GM18861 (cell line): Measurements from ENCODE around the gene MYH11.
"Not testable (repeated sequence)": the region's sequence is repeated elsewhere in the genome, so short reads cannot be mapped to it uniquely, and the experiment has no call there.

Source experiments
- ATAC-seq: cut with Tn5 transposase; IDR thresholded peaks from one replicate; pipeline ENCODE4 v1.9.1; 2021; ENCODE audit not compliant: unreplicated experiment

Gene MYH11

DNA sequence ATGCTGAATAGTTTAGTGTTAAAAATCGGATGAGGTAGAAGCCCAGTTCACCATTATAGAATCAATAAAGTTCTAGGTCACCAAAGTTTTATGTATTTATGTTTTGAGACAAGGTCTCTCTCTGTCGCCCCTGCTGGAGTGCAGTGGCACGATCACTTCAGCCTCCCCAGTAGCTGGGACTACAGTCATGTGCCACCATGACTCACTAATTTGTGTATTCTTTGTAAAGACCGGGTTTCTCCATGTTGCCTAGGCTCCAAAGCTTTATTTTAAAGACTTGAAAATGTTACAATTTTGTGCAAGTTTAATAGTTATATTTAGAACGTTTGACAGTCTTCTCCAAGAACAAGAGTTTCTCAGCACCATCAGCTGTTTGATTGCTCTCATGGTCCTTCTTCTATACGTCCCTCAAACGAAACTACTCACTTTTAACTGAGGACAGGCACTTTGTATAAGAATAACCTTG is 174.7 kb downstream of the MYH11 start:
- ATAC-seq, result no peak

DNA sequence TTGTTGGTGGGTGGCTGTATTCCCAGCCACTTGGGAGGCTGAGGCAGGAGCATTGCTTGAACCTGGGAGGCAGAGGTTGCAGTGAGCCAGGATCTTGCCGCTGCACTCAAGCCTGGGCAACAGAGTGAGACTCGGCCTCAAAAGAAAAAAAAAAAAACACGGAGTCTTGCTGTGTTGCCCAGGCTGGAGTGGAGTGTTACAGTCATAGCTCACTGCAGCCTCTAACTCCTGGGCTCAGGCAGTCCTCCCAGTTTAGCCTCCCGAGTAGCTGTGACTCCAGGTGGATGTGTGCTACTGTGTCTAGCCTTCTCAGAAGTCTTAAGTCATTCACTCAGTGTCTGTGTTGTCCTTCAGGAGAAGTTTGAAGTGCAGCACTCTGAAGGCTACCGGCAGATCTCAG is 179.4 kb downstream of the MYH11 start:
- ATAC-seq, result no peak

DNA sequence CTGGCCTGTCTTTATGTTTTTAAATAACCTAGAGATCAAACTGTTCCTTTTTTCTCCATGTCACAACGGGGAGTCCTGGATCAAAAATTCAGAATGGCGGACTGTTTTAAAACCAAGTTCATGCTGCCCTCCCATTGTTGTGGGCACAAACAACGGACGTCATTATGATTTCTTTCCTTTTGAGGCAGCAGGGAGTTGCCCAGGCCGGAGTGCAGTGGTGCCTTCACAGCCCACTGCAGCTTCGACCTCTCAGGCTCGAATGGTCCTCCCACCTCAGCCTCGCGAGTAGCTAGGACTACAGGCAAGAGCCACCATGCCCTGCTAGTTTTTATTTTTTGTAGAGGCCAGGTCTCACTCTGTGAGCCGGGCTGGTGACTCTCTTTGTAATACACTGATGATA is 180.3 kb downstream of the MYH11 start:
- ATAC-seq, result no peak

DNA sequence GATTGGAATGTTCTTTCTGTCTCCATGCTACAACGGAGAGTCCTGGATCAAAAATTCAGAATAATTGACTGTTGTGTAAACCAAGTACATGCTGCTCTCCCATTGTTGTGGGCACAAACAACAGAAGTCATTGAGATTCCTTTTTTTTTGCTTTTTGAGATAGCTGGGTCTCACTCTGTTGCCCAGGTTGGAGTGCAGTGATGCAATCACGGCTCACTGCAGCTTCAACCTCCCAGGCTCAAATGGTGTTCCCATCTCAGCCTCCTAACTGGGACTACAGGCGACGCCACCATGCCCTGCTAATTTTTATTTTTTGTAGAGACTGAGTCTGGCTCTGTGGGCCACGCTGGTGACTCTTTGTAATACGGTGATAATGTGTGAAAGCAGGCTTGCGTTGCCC is 182.3 kb downstream of the MYH11 start:
- ATAC-seq, result no peak

DNA sequence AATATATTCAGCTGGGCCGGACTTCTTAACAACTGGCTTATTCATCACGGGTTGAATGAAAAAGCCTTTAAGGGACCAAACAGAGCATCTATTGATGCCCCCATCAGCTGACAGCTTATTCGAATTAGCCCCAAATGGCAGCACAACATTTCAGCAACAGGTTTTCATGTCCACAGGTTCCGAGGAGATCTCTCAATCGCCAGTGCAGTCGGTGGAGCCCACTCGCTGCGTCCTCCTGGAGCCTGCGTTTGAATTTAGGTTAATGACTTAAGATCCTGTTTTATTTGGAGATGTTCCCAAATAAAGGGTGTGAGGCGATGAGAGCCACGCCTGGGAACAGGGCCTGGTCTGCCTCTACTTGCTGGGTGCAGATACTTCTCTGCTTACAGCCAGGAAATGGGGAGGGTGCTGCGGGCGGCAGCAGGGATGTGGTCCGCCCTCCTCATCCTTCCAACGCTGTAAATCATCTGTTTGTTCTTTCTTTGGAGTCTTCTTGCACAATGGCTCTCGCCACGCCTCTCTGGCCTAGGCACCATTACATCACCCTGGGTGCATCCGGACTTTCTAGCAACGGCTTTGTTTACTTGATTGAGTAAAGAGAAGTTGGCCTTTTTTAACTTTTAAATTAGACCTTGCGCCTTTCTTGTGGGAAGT is 184.2 kb downstream of the MYH11 start:
- ATAC-seq, result no peak

GRCh38 chr16:15672127-15672513 is 184.7 kb downstream of the MYH11 start:
- ATAC-seq, result not testable (repeated sequence)

GRCh38 chr16:15671530-15672117 is 185.2 kb downstream of the MYH11 start:
- no peak for ATAC-seq

DNA sequence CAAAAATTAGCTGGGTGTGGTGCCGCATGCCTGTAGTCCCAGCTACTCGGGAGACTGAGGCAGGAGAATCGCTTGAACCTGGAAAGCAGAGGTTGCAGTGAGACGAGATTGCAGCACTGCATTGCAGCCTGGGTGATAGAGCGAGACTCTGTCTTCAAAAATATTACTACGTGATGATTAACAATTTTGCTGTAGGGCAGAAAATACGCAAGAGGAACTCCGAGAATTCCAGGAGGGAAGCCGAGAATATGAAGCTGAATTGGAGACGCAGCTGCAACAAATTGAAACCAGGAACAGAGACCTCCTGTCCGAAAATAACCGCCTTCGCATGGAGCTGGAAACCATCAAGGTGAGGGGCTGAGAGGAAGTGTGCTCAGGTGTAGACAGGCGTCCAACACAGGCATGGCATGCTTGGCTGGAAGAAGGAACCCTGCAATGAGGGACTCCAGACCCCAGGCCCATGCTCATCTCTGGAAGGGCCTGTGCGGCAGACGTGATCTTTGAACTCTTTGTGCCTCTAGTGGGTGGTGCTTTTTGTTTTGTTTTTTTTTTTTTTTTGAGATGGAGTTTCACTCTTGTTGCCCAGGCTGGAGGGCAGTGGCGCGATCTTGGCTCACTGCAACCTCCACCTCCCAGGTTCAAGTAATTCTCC is 189.6 kb downstream of the MYH11 start:
- no peak for ATAC-seq

DNA sequence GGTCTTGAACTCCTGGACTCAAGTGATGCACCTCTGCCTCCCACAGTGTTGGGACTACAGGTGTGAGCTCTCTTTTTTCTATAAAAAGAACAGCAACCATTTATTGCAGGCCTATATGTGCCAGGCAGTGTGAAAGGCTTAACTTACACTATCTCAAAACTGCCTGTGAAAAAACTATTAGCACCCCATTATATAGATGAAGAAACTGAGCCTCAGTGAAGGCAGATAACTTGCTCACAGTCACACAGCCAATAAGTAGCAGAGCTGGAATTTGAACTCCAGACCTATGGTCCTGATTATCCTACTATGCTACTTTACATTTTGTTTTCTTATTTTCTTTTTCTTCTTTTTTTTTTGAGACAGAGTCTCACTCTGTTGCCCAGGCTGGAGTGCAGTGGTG is 191.7 kb downstream of the MYH11 start:
- no peak for ATAC-seq

GRCh38 chr16:15660203-15660601 is 196.6 kb downstream of the MYH11 start:
- ATAC-seq, result no peak

DNA sequence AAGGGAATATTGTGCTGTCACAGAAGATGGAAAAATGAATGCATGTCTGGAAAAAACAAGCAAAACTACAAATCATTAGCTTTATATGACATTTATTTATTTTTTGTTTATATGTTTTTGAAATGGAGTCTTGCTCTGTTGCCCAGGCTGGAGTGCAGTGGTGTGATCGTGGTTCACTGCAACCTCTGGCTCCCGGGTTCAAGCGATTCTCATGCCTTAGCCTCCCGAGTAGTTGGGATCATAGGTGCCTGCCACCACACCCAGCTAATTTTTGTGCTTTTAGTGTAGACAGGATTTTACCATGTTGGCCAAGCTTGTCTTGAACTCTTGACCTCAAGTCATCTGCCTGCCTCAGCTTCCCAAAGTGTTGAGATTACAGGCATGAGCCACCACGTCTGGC is 198.3 kb downstream of the MYH11 start:
- ATAC-seq, result no peak

- no peak for ATAC-seq
Observed at GRCh38 chr16:15658149-15658548, 198.7 kb downstream of the MYH11 start.

DNA sequence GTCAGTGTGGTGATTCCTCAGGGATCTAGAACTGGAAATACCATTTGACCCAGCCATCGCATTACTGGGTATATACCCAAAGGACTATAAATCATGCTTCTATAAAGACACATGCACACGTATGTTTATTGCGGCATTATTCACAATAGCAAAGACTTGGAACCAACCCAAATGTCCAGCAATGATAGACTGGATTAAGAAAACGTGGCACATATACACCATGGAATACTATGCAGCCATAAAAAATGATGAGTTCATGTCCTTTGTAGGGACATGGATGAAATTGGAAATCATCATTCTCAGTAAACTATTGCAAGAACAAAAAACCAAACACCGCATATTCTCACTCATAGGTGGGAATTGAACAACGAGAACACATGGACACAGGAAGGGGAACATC is 201.3 kb downstream of the MYH11 start:
- ATAC-seq, result not testable (repeated sequence)

DNA sequence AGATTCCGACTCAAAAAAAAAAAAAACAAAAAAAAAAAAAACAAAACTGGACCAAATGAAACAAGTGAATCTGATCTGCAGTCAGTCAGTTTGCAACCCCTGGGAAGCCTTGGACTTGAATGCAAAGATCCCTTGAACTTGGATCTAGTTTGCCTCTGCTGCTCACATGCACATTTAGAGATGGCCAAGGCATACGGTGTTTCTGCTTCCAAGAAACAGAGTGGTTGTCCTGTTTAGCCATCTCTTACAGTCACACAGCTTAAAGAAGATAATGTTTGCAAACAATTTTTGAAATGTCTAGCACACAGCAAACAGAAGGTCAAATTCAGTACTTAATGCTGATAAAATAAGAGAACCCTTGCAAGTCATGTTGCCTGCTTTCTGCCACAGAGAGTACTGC is 202.2 kb downstream of the MYH11 start:
- no peak for ATAC-seq

- ATAC-seq, result no peak
Observed at GRCh38 chr16:15653227-15653626, 203.6 kb downstream of the MYH11 start.
